ENCODE results near the gene UMOD. TPM values are rescaled to one million over a fixed set of nuclear protein-coding genes. Genes with fewer than 3 reads are reported as not detected.

The UMOD gene
- total RNA-seq, 1 donor from 2014 or later, result not detected

- H3K27me3 Mint-ChIP-seq (ENCODE audit: low read depth), result peaks cover 2% of the 10 kb centered on the region
Observed at GRCh38 chr16:20329392-20330138, 22.9 kb downstream of the UMOD start.

GRCh38 chr16:20327444-20328041 is 25.0 kb downstream of the UMOD start, which contains the start of gene GP2:
Gene GP2 (minus strand): TSS chr16:20327513. CDS start chr16:20326431, 1,082 bp downstream.
- Mint-ChIP-seq H3K27me3 (ENCODE audit: low read depth) (peaks cover 2% of the 10 kb centered on the region), H3K4me3 (ENCODE audit: unreplicated experiment) (no peak within 1 kb of the TSS), H3K4me1 (ENCODE audit: low read depth) (no peaks in the 10 kb centered on the region)

More at GRCh38 chr16:20329392-20330138, 22.9 kb downstream of the UMOD start:
- Mint-ChIP-seq H3K4me3 (ENCODE audit: unreplicated experiment) (no peak overlapping the region), H3K4me1 (ENCODE audit: low read depth) (no peaks in the 10 kb centered on the region), H3K36me3 (ENCODE audit: low read depth) (no peaks in the 10 kb centered on the region), H3K9me3 (ENCODE audit: low read depth) (no peaks in the 10 kb centered on the region), H3K27ac (ENCODE audit: unreplicated experiment) (no peak overlapping the region)
- no peak for TF ChIP-seq CTCF (IDR thresholded peaks at IDR 0.05)
- no peak for DNase-seq (ENCODE audit: low spot score)

GRCh38 chr16:20326321-20326720 is 26.2 kb downstream of the UMOD start:
- TF ChIP-seq CTCF (IDR thresholded peaks at IDR 0.05), result no peak
- peaks cover 2% of the 10 kb centered on the region for H3K27me3 Mint-ChIP-seq (ENCODE audit: low read depth)
- DNase-seq (ENCODE audit: low spot score), result no peak

More at GRCh38 chr16:20327444-20328041, 25.0 kb downstream of the UMOD start, which contains the start of gene GP2:
- H3K27ac Mint-ChIP-seq (ENCODE audit: unreplicated experiment), result no peak within 1 kb of the TSS
- no peaks in the 10 kb centered on the region for H3K36me3 Mint-ChIP-seq (ENCODE audit: low read depth)
- no peak for DNase-seq (ENCODE audit: low spot score)
- no peaks in the 10 kb centered on the region for H3K9me3 Mint-ChIP-seq (ENCODE audit: low read depth)
- TF ChIP-seq CTCF (IDR thresholded peaks at IDR 0.05), result no peak

GRCh38 chr16:20325005-20325404 is 27.5 kb downstream of the UMOD start:
- DNase-seq (ENCODE audit: low spot score), result no peak
- Mint-ChIP-seq H3K27ac (ENCODE audit: unreplicated experiment) (no peak overlapping the region), H3K4me1 (ENCODE audit: low read depth) (no peaks in the 10 kb centered on the region), H3K27me3 (ENCODE audit: low read depth) (peaks cover 4% of the 10 kb centered on the region), H3K4me3 (ENCODE audit: unreplicated experiment) (no peak overlapping the region), H3K36me3 (ENCODE audit: low read depth) (no peaks in the 10 kb centered on the region), H3K9me3 (ENCODE audit: low read depth) (no peaks in the 10 kb centered on the region)
- no peak for TF ChIP-seq CTCF (IDR thresholded peaks at IDR 0.05)

More at GRCh38 chr16:20326321-20326720, 26.2 kb downstream of the UMOD start:
- H3K27ac Mint-ChIP-seq (ENCODE audit: unreplicated experiment), result no peak overlapping the region
- no peak overlapping the region for H3K4me3 Mint-ChIP-seq (ENCODE audit: unreplicated experiment)
- no peaks in the 10 kb centered on the region for H3K4me1 Mint-ChIP-seq (ENCODE audit: low read depth)
- no peaks in the 10 kb centered on the region for H3K9me3 Mint-ChIP-seq (ENCODE audit: low read depth)
- H3K36me3 Mint-ChIP-seq (ENCODE audit: low read depth), result no peaks in the 10 kb centered on the region

GRCh38 chr16:20323591-20324117 is 28.9 kb downstream of the UMOD start:
- Mint-ChIP-seq H3K9me3 (ENCODE audit: low read depth) (no peaks in the 10 kb centered on the region), H3K36me3 (ENCODE audit: low read depth) (no peaks in the 10 kb centered on the region)

More at GRCh38 chr16:20323591-20324117, 28.9 kb downstream of the UMOD start:
- Mint-ChIP-seq H3K27me3 (ENCODE audit: low read depth) (peaks cover 3% of the 10 kb centered on the region), H3K4me3 (ENCODE audit: unreplicated experiment) (no peak overlapping the region), H3K4me1 (ENCODE audit: low read depth) (no peaks in the 10 kb centered on the region), H3K27ac (ENCODE audit: unreplicated experiment) (no peak overlapping the region)
- DNase-seq (ENCODE audit: low spot score), result no peak
- no peak for TF ChIP-seq CTCF (IDR thresholded peaks at IDR 0.05)
